OCI-LY3 (cell line): ENCODE data around the gene THOP1.

Source experiments
- CTCF ChIP-seq: fragments of 200-600, 300-600 bp; sonication (generic); IDR thresholded peaks from 2 replicates; pipeline ENCODE4 v1.5.1; 2014; ENCODE audit warnings: antibody characterized with exemption, low read length, low read depth
- EZH2phosphoT487 ChIP-seq: fragments of 200-600 bp; shearing (Covaris generic); IDR thresholded peaks from 2 replicates; pipeline ENCODE4 v1.6.1; 2018; ENCODE audit warnings: antibody characterized with exemption, mixed run types, low read depth

DNA sequence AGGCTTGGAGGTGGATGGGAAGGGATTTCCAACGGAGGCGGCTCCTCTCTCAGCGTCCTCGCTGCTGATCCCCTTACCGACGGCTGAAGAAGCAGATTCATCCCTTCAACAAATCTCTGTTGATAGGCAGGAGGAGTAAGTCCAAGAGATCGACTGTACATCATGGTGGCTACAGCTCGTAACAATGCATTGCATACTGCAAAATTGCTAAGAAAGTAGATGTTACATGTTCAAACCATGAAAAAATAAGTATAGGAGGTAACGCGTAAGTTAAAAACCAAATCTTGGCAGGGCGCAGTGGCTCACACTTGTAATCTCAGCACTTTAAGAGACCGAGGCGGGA is 45.0 kb upstream of the THOP1 start:
- no peak for TF ChIP-seq CTCF
- no peak for TF ChIP-seq EZH2phosphoT487
